Renal cortex interstitium (tissue), 15 donors: ENCODE data around the gene SMPD3. TPM values are rescaled to one million over a fixed set of nuclear protein-coding genes. Genes with fewer than 3 reads are reported as not detected.
"Not testable (repeated sequence)": the region's sequence is repeated elsewhere in the genome, so short reads cannot be mapped to it uniquely, and the experiment has no call there.

ENCODE experiments used
- DNase-seq, 11 donors: peaks; one replicate each; pipeline ENCODE4 v3.0.0-alpha.2; 2013; ENCODE audit warnings: low read depth in 9 of 11, low spot score in 4 of 11; ENCODE audit errors: extremely low read depth in 1 of 11
- long read RNA-seq, 16 experiments: transcript quantifications; one replicate each; lab custom pipeline, GENCODE V29; 2026
- polyA plus RNA-seq, 3 donors: library from polyadenylated mRNA; unstranded; fragments of 120-200 nt; gene quantifications; one replicate each; pipeline ENCODE4 v1.2.1, GENCODE V29; 2013; ENCODE audit not compliant: insufficient read length in 3 of 3

SMPD3 gene
- 1 to 10 TPM in 2 of 3 donors, under 1 TPM in 1; 0.96 to 2.5 (median 1.2) TPM for polyA plus RNA-seq
- long read RNA-seq, donor 1: 0 reads
- long read RNA-seq, donor 2: 0 reads
- long read RNA-seq, donor 3: 0 reads
- long read RNA-seq, donor 4: 0 reads
- long read RNA-seq, donor 5: 0 reads
- long read RNA-seq, donor 6: 0 reads
- long read RNA-seq, donor 7: 0 reads
- long read RNA-seq, donor 8: 0 reads
- long read RNA-seq, donor 9: 0 reads
- long read RNA-seq, donor 10: 0 reads
- long read RNA-seq, donor 11: 0 reads
- long read RNA-seq, donor 12: 0 reads
- long read RNA-seq, donor 13: 0 reads
- long read RNA-seq, donor 14: 0 reads
- long read RNA-seq, donor 15: 0 reads
- long read RNA-seq, donor 16: 0 reads

DNA sequence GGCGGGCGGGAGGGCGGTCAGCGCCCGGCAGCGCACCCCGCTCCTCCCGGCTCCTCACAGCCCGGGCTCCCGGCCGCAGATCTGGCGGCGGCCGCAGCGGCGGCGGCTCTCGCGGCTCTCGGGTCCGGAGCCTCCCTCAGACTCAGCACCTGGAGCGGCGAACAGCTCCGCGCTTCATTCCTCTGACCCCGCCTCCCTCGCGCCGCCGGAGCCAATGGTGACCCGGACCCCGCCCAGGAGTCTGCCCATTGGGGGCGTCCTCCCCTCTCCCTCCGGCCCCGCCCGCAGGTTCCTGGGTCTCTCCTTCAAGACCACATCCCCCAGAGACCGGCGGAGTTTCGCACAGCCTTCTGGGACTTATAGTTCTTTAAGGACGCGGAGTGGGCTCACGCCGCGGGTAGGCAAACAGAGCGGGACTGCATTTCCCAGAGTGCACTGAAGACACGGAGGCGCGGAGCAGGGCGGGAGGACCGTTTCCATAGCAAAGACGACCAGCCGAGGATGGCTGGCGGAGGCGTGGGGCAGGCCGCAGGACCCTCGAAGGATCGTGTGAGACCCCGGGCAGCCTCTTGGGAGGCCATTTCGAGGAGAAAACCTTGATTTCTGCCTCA lies at the start of gene SMPD3:
Gene SMPD3 (minus strand): TSS at position 149 of the 611 bp plus-strand sequence. CDS start 76,327 bp downstream, outside the sequence.
- peak; percentile 95 to 99 (median 98) for DNase-seq

DNA sequence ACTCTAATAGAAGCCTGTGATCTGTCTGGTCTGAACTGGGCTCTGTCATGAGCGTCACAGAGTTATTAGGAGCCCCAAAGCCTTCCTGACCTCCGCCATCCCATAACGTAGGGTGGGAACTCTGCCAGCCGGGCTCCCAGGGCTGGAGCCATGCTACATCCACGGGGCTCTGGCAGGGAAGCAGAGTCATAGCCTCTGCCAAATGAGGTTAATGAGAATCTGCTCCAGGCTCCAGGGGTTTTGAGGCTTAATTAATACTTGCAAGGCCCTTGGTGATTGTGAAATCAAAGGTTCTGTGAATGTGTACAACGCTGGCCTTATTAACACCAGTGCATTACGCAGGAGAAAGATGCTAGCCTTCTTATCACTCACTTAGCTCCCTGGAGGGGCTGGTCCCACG lies 48.4 kb upstream of the SMPD3 start:
- no peak for DNase-seq

- DNase-seq: not testable (repeated sequence)
Observed at GRCh38 chr16:68494261-68494660, 46.0 kb upstream of the SMPD3 start.

- no peak for DNase-seq
Observed at GRCh38 chr16:68493412-68494070, 45.2 kb upstream of the SMPD3 start.

DNA sequence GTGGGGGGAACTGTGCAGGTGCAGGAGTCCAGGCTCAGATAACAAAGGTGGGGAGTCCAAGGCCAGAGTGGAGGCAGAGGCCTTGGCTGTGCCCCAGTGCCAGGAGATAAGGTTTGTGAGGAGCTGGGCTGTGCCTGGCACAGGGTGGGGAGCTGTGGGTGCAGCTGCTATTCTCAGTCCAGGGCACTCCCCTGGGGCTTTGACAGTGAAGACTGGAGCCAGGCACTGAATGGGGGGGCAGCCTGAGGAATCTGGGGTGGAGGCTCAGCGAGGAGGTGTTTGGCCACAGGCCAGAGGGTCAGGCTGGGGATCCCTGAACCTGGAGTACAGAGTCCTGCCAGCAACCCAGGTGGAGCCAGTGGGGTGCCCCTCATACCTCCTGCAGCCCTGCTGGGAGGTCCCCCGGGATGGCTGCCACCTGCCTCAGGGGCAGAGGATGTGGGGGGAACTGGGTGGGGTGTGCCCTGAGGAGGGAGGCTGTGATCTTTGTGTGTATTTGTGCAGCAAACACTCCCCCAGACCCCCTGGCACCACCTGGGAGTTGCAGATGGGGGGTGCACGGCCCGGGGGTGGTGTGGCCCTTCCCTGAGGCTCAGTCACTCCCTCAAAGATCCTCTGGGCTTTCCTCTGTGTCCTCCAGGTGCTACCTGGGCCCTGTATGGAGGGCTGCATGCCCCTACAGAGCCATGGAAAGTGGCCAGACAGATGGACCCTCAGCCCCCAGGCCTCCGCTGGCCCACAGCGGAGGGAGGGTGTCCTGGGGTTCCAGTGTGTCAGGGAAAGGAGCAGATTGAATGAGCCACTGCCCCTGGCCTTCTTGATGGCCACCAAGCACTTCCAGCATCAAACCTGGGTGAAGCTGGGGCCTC lies 44.5 kb upstream of the SMPD3 start:
- no peak for DNase-seq

- no peak for DNase-seq
Observed at GRCh38 chr16:68492151-68492542, 43.8 kb upstream of the SMPD3 start.

GRCh38 chr16:68491576-68491950 lies 43.3 kb upstream of the SMPD3 start:
- no peak for DNase-seq

DNA sequence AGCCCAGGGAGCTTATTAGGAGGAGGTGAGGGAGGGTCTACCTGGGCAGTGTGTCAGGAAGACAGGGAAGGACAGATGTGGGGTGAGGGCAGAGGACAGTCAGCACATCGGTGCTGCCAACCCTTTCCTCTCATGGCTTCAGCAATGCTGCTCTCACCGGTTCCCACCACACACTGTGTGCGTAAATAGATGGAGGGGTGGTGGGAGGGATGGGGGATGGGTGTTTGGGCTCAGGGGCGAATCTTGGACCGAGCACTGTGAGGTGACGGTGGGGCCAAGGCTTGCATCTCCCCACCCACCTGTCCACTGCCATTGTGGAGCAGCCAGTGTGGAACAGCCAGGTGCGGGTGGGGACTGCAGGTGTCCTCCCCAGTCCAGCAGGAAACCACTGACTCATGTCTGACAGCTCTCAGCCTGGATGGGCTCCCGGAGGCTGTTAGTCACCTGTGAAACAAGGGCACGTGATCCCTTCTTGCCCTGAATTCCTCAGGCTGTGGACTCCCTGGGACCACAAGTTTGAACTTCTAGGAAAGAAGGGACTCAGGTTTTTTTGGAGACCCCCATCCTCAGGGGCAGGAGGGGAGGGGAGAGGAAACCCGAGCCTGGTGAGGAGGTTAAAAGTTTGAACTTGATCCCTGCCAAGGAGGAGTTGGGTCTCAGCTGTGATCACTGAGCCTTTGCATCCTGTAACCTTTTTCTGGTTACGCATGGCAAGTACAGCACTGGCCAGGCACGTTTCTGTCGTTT lies 42.7 kb upstream of the SMPD3 start:
- DNase-seq: peak in 7 of 11 donors; percentile 33 to 55 (median 41)

GRCh38 chr16:68490358-68490757 lies 42.0 kb upstream of the SMPD3 start:
- no peak for DNase-seq

DNA sequence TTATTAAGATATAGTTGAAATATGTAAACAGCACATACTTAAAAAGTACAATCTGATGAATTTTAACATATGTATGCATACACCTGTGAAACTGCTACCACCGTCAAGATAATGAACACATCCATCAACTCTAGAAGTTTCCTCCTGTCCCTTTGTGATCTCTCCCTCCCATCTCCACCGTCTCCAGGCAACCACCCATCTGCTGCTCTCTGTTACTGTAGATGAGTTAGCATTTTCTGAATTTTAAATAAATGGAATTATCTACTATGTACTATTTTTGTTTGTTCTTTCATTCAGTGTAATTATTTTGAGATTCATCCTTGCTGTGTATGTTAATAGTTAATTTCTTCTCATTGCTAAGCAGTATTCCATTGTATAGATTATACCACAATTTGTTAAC lies 40.2 kb upstream of the SMPD3 start:
- no peak for DNase-seq

- no peak for DNase-seq
Observed at GRCh38 chr16:68487669-68488068, 39.4 kb upstream of the SMPD3 start.

DNA sequence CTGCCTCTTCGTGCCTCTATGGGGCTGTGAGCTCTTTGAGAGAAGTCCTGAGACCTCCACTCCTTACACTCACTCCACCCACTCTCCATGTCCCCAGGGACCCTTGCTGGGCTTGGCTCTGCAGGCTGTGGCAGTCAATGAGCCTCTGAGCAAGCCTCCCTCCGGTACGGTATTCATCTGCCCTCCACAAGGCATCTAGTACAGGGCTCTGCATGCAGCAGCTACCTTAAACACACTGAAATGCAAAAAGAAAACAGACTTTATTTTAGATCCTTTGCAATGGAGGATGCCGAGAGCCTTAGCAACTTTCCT lies 38.9 kb upstream of the SMPD3 start:
- DNase-seq: no peak

DNA sequence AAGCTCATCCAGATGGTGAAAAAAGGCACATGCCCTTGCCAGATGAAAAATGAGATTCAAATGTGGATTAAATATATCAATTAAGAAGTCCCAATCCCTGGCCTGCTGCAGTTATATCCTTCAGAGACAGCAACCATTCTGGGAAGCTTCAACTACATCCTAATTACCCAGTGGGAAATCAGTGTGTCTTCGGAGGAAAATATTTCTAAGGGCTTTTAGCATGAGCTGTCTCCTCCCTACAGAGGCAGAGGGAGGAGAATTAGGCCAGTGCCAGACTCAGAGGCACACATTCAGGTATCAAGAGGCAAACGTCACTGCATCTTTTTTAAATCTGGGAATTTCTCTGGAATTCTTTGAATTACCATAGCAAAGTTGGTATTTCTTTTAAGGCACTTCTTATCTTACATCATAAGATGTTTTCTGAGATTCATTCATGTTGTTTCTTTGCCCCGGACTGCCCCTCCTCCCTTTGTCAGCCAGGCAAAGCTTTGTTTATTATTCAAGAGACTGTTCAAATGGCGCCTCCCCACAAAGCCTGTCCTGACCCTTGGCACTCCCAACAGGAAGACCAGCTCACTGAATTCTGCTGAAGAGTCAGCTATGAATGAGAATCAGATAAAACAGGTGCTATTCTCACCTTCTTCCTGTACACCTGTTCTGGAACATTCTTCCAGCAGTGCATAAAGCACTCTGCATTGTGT lies 38.3 kb upstream of the SMPD3 start:
- DNase-seq: no peak

GRCh38 chr16:68481636-68482035 lies 33.3 kb upstream of the SMPD3 start:
- DNase-seq: no peak

- no peak for DNase-seq
Observed at GRCh38 chr16:68480084-68480995, 32.0 kb upstream of the SMPD3 start.

GRCh38 chr16:68479271-68479670 lies 31.0 kb upstream of the SMPD3 start:
- DNase-seq: no peak

DNA sequence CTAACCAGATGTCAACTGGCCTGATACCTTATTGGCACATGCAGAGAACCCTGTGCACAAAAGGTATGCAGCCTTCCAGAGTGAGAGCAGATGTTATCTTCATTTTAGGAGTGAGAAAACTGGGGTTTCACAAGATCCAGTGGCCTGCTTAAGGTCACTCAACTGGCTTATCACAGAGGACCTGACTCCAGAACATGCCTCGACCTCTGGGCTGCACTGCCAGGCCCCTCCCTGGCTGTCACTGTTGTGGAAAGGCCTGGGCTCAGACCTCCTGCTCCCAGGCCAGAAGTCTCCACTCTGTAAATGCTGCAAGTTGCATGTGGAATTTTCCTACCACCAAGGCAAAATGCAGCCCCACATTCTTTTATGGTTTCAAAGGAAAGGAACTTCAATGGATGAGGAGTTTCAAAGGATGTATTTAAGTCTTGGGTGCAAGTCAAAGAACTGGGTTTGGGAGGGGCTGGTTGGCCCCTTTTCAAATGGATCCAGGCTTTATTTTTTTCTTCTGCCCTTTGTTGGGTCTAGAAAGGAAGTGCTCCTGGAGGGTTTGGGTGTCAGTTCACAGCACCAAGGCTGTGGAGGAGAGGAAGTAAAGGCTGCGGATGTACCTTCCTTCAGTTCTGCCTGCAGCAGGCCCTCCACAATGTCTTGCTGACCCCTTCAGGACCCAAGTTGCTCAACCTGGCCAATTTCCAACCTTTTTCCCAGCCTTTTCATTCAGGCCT lies 30.4 kb upstream of the SMPD3 start:
- no peak for DNase-seq
